HG03520 (cell line): ENCODE results near the gene PIRT.

Source experiments
- ATAC-seq: cut with Tn5 transposase; IDR thresholded peaks from one replicate; pipeline ENCODE4 v1.9.1; 2021; ENCODE audit warnings: mild to moderate bottlenecking, moderate library complexity; ENCODE audit not compliant: unreplicated experiment

Gene PIRT

DNA sequence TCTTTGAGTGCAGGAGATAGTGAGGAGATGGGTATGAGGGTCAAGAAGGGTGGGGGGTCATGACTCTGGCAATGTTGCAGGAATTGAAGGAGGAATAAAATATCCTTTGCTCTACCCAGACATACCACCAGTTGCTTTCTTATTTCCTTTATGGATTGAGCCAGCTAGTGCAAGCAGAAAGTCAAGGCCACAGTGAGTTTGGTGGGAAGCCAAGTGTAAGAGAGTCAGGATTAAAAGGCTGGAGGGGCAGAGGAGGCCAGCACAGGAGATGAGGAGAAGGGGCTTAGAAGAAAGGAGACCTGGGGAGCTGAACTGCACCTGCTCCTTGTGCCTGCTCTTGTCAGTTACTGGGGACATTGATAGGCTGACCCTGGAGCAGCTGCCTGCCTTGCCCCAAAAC is 16.1 kb downstream of the PIRT start:
- no peak for ATAC-seq

DNA sequence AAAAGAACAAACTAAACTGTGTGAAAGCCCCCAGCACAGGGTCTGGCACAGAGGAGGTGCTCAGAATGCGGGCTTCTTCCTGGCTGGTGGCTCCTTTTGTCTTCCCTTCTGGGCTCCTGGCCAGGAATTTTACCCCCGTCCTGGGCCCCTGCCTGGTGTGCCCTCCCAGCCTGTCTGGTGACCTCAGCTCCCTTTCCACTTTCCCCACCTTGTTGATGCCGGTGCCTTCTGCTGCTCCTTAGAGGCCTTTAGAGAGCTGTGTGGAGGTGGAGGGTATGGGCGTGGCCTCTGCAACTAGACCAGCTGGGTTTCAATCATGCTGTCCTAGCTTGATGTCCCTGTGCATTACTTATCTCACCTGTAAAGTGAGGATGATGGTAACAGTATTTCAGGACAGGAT is 16.8 kb downstream of the PIRT start:
- ATAC-seq = no peak

DNA sequence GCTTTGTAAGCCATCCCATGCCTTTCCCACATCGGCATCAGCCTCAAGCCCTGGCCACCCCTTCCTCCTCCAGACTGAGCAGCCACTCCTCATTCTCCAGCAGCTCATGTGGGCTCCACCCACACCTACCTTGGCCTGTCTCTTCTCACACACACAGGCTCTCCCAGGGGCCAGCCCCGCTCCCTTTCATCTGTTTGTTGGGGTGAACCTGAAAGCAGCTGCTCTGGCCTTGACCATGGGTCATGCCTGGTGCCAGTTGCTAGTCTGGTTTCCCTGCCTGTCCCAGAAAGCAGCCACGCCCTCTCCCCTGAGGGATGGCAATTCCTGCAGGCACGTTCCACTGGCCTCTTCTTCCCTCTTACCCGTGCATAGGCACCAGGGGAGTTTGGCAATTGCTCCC is 22.6 kb downstream of the PIRT start:
- no peak for ATAC-seq

DNA sequence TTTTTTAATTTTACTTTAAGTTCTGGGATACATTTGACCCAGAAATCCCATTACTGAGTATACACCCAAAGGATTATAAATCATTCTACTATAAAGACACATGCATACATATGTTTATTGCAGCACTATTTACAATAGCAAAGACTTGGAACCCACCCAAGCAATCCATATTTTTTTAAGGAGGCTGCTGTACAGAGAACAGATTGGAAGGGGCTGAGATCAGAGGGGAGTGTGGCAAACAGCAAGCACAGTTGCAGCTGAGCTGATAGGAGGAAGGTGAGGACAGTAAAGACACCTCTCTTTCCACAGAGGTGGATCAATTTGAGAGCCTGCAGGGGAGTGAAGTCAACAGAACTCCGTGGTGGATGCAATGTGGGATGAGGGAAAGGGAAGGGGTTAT is 23.8 kb downstream of the PIRT start:
- no peak for ATAC-seq

DNA sequence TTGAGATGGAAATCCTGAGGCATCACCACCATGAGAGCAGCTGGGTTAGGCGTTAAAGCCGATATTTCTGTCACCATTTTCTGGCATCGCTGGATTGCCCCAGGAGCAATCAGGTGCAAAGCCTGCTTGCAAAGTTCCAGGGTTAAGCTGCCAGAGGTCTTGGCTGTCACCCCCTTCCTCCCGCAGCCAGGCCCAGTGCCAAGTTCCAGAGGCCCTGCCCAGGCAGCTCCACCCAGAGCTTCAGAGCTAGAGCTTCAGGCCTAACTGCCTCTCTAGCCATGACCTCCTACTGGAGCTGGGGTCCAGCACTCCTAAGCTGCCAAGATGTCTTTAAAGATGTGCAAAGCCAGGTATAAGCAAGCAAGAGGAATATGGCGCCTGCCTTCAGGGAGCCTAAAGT is 25.2 kb downstream of the PIRT start:
- no peak for ATAC-seq

DNA sequence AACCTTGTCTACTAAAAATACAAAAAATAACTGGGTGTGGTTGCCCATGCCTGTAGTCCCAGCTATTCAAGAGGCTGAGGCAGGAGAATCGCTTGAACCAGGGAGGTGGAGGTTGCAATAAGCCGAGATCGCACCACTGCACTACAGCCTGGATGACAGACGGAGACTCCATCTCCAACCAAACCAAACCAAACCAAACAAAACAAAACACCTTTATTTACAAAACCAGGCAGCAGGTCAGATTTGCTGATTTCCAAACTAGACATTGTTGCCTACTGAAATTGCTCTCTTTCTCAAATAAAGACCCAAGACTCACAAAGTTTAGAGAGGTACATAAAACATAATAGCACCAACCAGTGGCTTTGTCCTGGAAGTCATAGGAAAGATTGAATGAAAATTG is 28.3 kb downstream of the PIRT start:
- ATAC-seq = no peak

DNA sequence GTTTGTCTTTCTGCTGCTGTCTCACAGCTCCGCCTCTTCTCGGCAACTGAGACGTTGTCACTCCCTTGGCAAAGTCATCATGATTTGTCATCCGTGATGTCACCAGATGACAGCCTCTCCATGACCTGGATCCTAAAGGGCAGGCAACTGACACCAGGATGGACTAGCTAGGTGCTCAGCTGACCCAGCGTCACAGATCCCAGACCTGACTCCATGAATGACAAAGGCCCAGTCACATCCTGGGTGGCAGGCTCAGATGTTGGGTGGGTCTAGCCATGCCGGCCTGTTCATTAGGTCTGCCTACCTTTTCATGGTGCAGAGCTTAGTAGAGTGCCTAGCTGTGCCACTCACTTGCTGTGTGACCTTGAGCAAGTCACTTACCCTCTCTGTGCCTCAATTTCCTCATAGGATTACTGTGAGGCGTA is 30.2 kb downstream of the PIRT start:
- no peak for ATAC-seq

DNA sequence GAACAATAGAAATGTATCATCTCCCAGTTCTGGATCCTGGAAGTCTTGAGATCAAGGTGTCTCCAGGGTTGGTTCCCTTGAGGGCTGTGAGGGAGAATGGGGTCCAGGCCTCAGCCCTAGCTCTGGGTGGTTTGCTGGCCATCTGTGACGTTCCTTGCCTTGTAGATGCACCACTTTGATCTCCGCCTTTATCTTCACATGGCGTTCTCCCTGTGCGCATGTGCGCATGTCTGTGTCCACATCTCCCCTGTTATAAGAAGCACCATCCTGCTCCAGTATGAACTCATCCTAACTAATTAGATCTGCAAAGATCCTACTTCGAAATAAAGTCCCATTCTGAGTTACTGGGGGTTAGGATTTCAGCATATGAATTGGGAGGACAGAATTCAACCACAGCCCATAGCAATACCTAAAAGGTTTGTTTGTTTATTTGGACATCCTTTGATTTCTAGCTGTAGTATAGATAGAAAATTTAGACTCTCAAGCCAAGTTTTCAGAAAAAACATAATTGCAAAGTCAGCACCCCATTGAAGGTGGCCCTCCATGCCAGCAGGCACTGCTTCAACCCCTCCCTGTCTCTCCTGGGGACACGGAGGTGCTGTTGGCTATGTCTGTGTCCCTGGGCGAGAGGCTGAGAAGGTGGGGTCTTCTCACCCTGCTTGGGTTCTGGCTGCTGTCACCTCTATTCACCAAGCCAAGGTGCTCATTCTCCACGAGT is 31.2 kb downstream of the PIRT start:
- ATAC-seq = no peak

DNA sequence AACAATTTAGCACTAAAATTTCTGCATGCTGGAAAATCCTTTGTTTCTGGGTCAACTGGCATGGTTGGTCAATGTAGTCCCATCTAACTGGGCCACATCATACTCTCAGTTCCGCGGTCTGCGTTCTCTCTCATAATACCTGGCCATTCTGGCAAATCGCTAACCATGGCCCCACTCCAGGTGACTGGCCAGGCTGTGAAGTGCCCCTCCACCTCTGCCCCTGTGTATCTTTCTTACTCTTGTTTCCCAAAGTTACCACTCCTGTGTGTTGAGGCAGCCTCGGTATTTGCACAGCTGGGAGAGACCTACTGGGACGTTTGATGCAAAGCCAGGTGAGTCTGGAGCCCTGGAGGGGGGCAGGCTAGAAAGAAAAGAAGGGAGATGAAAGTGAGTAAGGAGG is 32.0 kb downstream of the PIRT start:
- no peak for ATAC-seq

DNA sequence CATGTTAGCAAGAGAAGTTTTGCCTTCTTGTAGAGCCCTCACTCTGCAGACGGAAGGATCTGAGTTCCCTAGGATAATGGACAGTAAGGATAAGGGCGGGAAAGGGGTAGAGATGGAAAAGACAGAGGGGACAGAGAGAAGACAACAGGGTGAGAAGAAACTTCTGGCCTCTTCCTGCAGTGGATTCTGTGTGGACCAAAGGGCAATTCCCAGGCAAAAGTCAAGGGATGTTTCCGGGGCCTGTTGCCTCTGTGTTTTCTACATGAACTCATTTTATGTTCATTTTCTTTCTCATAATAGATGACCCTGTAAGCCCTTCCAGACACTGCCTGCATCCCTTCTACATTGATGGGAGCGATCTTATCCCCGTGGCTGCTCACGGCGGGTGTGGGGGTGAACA is 33.3 kb downstream of the PIRT start:
- ATAC-seq = no peak

DNA sequence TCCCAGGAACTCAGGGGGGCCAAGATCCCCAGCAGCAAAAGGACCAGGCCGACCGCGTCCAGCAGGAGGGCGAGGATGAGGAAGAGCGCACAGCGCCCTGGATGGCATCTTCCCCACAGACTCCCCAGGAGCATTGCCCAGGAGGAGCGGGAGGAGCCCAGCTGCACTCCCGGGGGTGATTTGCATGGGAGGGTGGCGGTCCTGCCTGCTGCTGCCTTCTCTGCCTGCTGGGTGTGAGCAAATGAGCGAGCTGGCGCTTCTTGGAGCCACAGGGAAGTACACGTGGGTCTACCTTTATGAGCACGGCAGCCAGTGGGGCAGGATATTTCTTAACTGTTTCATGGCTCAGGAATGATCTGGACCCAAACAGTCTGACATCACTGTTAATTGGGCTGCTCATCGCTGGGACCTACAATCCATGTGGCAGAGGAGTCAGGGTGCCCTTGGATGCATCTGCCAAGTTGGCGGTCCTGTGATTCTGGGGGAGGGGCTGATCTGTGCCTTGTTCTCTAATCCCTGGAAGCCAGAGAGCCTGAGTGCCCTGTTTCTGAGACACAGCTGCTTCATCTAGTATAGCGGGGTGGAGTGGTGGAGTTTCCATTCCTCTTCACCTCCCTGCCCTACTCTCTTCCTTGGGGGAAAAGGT is 33.9 kb downstream of the PIRT start, which contains the start of gene TMEM238L:
Gene TMEM238L, minus strand, starts transcription at position 270 of the 646 bp plus-strand sequence. Its CDS starts 136 bp downstream, at position 134.
- no peak for ATAC-seq

DNA sequence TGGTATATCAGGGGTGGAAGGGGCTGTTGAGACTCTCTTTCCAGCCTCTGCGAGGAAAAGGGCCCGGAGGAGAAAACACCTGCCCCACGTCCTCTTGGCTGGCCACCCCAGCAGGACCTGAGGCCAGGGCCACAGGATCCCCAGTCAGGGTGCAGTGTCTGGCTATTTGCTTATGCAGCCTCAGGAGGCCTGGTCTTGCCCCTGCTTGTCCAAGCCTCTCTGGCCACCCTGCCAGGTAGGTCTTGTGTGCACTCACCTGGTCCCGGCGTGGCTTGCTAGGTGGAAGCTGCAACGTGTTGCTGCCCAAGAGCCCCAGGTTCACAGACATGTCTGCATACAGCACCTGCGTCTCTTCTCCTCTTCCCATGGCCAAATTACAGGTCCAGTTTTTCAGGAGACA is 34.5 kb downstream of the PIRT start:
- ATAC-seq = no peak

DNA sequence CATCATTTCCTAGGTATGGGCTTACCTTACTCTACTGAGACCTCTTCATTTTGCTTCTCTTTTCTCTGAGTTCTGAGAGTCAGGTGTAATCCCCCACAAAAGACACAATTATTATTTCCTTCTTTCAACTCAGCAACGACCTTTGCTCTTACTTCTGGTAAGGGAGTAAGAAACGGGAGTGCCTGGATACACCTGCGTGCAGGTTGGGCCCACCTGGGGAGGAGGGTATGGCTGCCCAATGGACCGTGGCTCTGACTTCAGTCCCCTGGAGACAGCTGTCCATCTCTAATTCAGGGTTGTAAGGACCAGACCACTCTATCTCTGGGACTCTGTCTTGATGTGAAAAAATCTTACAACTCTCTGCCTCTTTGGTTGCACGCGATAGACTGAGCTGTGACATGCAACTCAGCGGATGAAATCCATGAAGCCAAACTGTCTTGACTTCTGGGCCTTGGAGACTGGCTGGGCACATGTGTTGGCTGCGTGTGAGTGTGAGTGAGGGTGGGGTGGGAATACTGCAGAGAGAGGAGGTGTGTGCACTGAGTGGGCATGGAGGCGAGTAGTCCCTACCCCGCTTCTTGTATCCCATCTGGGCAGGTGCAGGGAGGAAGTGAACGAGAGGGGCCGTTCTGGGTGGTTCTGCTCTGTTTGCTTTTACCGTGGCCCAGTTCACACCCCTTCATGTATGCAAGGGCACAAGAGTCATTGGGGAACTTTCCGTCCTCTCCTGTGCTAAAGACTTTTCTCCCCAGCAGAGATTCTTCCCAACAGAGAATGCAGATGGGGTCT is 35.2 kb downstream of the PIRT start:
- ATAC-seq = no peak

DNA sequence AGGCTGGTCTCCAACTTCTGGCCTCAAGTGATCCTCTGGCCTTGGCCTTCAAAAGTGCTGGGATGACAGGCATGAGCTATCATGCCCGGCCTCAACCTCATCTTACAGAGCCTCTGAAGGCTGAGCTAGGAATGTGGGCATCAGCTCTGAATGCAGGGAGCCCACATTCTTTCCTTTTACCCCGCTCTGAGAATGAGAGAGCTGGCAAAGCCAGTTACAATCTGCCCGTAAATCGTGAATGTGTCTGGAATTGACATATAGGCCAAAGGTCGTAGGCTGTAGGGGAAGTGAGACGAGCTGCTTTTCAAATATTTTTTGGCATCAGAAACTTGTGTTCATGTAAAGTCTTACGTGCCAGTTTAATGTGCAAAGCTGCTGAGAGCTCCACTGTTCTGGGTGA is 38.5 kb downstream of the PIRT start:
- no peak for ATAC-seq

DNA sequence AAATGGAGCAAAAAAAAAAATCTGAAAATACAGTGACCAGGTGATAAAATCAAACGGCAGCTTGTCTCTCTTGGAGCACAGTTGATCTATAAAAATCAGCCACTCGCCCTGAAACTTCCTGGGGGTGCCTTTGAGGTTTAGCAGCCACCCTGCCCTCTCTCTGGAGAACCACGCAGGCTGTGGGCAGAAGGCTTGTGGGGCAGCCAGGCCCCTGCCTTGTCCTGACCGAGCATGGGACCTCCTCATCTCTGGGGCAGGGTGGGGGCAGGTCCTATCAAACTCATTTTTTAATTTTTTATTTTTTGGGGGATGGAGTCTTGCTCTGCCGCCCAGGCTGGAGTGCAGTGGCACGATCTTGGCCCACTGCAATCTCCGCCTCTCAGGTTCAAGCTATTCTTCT is 39.0 kb downstream of the PIRT start:
- ATAC-seq = no peak

DNA sequence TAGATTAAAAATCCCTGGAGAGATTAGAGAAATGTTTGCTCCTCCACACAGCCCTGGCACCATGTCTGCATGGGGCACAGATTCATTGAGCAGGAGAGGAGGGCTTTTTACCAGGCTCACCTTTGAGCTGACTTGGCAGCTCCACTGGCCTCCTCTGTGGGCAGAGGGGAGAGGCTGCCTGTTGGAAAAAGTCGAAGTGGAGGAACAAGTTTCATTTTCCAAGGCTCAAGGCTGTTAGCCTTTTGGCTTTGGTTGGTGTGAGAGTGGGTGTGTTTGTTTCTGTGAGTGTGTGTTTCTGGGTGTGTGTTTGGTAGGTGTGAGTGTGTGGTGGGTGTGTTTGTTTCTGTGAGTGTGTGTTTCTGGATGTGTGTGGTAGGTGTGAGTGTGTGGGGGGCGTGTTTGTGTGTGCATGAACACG is 39.5 kb downstream of the PIRT start:
- no peak for ATAC-seq

DNA sequence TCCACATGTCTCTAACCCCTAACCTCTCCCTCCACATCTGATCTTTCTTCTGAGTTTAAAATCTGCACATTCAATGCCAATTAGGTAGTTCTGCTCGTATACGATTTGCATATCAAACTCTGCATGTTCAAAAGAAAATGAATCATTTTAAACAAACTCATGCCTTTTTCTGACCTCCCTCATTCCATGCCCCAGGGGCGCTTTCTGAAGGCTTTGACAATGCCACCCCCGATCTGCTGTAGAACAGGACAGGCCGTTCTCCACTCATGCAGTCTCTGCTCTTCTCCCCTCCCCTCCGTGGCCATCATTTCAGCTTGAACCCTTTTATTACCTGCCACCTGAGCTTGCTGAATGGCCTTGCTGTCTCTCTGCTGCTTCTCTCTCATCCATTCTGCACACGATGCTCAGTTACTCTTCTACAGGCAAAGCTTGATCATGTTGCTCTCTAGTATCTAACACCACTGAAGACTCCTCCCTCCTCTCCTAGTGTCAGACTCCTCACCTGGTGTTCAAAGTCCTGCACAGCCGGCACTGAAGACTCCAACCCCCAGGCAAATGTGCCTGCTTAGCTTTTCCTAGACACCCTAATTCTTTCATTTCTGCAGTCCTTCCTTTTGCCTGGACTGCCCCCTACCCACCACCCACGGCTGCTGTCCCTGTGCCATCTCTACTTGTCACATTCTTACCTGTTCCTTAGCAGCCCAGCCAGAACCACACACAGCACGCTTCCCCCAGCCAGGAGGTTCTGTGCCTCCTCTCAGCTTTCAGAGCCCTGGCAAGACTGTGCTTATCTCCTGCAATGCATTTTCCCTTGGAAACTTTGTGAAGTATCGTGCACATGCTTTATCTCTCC is 40.2 kb downstream of the PIRT start:
- no peak for ATAC-seq

DNA sequence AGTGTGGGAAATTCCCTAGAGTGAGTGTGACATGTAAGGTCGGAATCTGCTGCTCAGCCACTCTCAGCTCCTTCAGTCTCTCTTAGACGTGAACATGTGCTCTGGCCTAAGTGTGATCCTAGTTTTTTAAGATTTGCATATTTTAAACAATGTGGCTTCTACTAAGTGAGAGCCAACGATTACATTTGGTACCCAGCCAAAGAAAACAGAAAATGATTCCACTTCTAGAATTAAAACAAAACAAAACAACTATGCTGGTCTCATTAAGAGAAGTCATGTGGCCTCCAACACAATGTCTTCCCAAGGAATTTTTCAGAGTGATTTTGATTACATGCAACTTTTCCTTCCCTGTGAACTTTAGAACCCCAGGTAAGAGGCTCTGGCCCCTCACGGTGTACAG is 44.1 kb downstream of the PIRT start:
- no peak for ATAC-seq

DNA sequence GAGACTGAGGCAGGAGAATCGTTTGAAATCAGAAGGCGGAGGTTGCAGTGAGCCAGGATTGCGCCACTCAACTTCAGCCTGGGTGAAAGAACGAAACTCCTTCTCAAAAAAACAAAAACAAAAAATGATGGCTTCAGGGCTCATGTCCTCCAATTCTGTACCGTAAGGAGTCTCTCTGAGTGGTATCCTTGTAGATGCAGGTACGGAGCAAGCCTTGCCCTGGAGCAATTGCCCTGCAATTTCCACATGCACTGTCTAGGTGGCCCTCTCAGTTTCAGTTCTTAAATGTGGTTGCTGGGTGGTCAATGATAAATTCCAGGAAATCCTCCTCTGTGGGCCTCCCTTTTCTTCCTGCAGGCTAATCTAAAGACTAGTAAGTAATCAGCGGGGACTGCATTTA is 44.6 kb downstream of the PIRT start:
- ATAC-seq = no peak

DNA sequence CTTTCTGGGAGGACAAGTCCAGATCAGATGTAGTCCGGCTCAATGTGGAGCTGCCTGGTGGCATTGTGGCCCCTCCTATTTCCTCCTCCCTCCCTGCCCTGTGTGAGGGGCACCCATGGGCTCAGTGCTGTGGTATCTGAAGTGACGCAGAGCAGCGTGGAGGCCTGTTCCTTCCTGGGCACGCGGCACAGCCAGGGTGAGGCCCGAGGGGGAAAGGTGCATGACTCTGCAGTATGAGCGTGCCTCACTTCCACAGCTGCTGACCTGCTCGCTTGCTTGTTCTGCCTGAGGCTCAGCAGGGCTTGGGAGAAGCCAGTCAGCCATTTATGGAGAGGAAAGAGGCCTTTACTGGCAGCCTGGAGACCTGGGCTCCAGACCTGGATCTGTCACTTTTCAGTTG is 45.7 kb downstream of the PIRT start:
- ATAC-seq = no peak
